Activated naive CD8-positive, alpha-beta T cell treated with anti-CD3 and anti-CD28 coated beads, Interleukin-2, amount 10 ng/mL, durations not matched to agents 7 days and 5 days (primary cell): Measurements from ENCODE around the gene POLRMT. TPM values are rescaled to one million over a fixed set of nuclear protein-coding genes. Genes with fewer than 3 reads are reported as not detected.
"Not testable (repeated sequence)": the region's sequence is repeated elsewhere in the genome, so short reads cannot be mapped to it uniquely, and the experiment has no call there.

Source experiments
- ATAC-seq: fragments of 150-1000 bp; cut with Tn5 transposase; one replicate; pipeline ENCODE4 v1.10.0; 2021; ENCODE audit warnings: low read depth, moderate library complexity
- POLR2A ChIA-PET: fragments of 350-600 bp; sonication (Branson Sonifier 250); formaldehyde crosslinking; loops from one replicate; lab custom pipeline; 2021; ENCODE audit warnings: antibody characterized with exemption; lab: Charles Lee
- DNase-seq: peaks from one replicate; pipeline ENCODE4 v3.0.0; 2021
- H3K27ac Mint-ChIP-seq: one replicate; pipeline ENCODE4 v1.8.0; 2022; ENCODE audit warnings: mild to moderate bottlenecking, mixed read lengths
- H3K27me3 Mint-ChIP-seq: one replicate; pipeline ENCODE4 v1.8.0; 2022; ENCODE audit warnings: mild to moderate bottlenecking, moderate library complexity, mixed read lengths
- H3K36me3 Mint-ChIP-seq: one replicate; pipeline ENCODE4 v1.8.0; 2021; ENCODE audit warnings: mild to moderate bottlenecking, mixed read lengths
- H3K4me1 Mint-ChIP-seq: one replicate; pipeline ENCODE4 v1.8.0; 2021; ENCODE audit warnings: mixed read lengths
- H3K4me3 Mint-ChIP-seq: one replicate; pipeline ENCODE4 v1.8.0; 2022; ENCODE audit warnings: mild to moderate bottlenecking, moderate library complexity, mixed read lengths
- H3K9me3 Mint-ChIP-seq: one replicate; pipeline ENCODE4 v1.8.0; 2021; ENCODE audit warnings: mixed read lengths
- total RNA-seq, 2 experiments: library from RNA; stranded (reverse); gene quantifications; one replicate each; pipeline ENCODE4 v1.2.3, GENCODE V29; 2021

POLRMT gene
- total RNA-seq, 2 experiments from 2014 or later = 63.2 to 65.1 TPM

GRCh38 chr19:613732-614567 lies 19.4 kb downstream of the POLRMT start:
- no peaks in the 10 kb centered on the region for H3K27me3 Mint-ChIP-seq
- POLR2A ChIA-PET = no interaction called here
- no peaks in the 10 kb centered on the region for H3K9me3 Mint-ChIP-seq
- H3K27ac Mint-ChIP-seq = no peak overlapping the region
- H3K4me3 Mint-ChIP-seq = no peak overlapping the region
- ATAC-seq (no peak), DNase-seq (no peak)
- H3K36me3 Mint-ChIP-seq = peaks cover 10% of the 10 kb centered on the region
- peaks cover 12% of the 10 kb centered on the region for H3K4me1 Mint-ChIP-seq

- Mint-ChIP-seq H3K9me3 (no peaks in the 10 kb centered on the region), H3K27ac (no peak overlapping the region), H3K27me3 (no peaks in the 10 kb centered on the region), H3K36me3 (peaks cover 7% of the 10 kb centered on the region), H3K4me1 (peaks cover 12% of the 10 kb centered on the region), H3K4me3 (no peak overlapping the region)
- POLR2A ChIA-PET = interaction anchor here (0.7 kb wide), 1 partner anchor 69 kb away, joined by 4 read pairs; no protein-coding TSS in a partner anchor
- ATAC-seq (no peak), DNase-seq (no peak)
Observed at GRCh38 chr19:612941-613340, 20.4 kb downstream of the POLRMT start.

- peaks cover 14% of the 10 kb centered on the region for H3K4me1 Mint-ChIP-seq
- H3K9me3 Mint-ChIP-seq = no peaks in the 10 kb centered on the region
- POLR2A ChIA-PET = interaction anchor here (0.5 to 1.9 kb wide), 6 partner anchors 19 to 101 kb away, joined by 3 to 7 read pairs (median 4); partner anchors contain the start of gene POLRMT
- H3K27ac Mint-ChIP-seq = peak overlapping the region; percentile 98
- no peak for DNase-seq
- peaks cover 7% of the 10 kb centered on the region for H3K36me3 Mint-ChIP-seq
- no peaks in the 10 kb centered on the region for H3K27me3 Mint-ChIP-seq
- peak overlapping the region; percentile 90 for H3K4me3 Mint-ChIP-seq
- no peak for ATAC-seq
Observed at GRCh38 chr19:611481-611868, 21.9 kb downstream of the POLRMT start.

GRCh38 chr19:610801-611480 lies 22.4 kb downstream of the POLRMT start:
- H3K36me3 Mint-ChIP-seq = peaks cover 7% of the 10 kb centered on the region

GRCh38 chr19:610071-610800 lies 23.1 kb downstream of the POLRMT start:
- Mint-ChIP-seq H3K27ac (peak overlapping the region; percentile 98), H3K4me3 (peak overlapping the region; percentile 90), H3K27me3 (no peaks in the 10 kb centered on the region), H3K9me3 (no peaks in the 10 kb centered on the region), H3K36me3 (peaks cover 5% of the 10 kb centered on the region), H3K4me1 (peaks cover 10% of the 10 kb centered on the region)
- DNase-seq (peak; percentile 72), ATAC-seq (peak; percentile 54)
- POLR2A ChIA-PET = interaction anchor here (1.1 to 1.9 kb wide), 4 partner anchors 23 to 99 kb away, joined by 3 to 7 read pairs (median 6); no protein-coding TSS in a partner anchor

More at GRCh38 chr19:610801-611480, 22.4 kb downstream of the POLRMT start:
- H3K4me3 Mint-ChIP-seq = peak overlapping the region; percentile 90
- POLR2A ChIA-PET = interaction anchor here (0.6 to 1.9 kb wide), 6 partner anchors 23 to 100 kb away, joined by 3 to 7 read pairs (median 5); partner anchors contain the start of gene POLRMT
- peak overlapping the region; percentile 98 for H3K27ac Mint-ChIP-seq
- H3K9me3 Mint-ChIP-seq = no peaks in the 10 kb centered on the region
- peak; percentile 81 for DNase-seq
- ATAC-seq = peak; percentile 75
- H3K27me3 Mint-ChIP-seq = no peaks in the 10 kb centered on the region
- peaks cover 14% of the 10 kb centered on the region for H3K4me1 Mint-ChIP-seq

GRCh38 chr19:609004-609346 lies 24.4 kb downstream of the POLRMT start:
- H3K27ac Mint-ChIP-seq = no peak overlapping the region
- H3K4me1 Mint-ChIP-seq = peaks cover 16% of the 10 kb centered on the region
- no peaks in the 10 kb centered on the region for H3K27me3 Mint-ChIP-seq
- peaks cover 1% of the 10 kb centered on the region for H3K9me3 Mint-ChIP-seq
- no peak overlapping the region for H3K4me3 Mint-ChIP-seq
- H3K36me3 Mint-ChIP-seq = no peaks in the 10 kb centered on the region
- ATAC-seq (no peak), DNase-seq (no peak)
- POLR2A ChIA-PET = no interaction called here

- no peaks in the 10 kb centered on the region for H3K27me3 Mint-ChIP-seq
- H3K36me3 Mint-ChIP-seq = no peaks in the 10 kb centered on the region
- peak overlapping the region; percentile 66 for H3K4me3 Mint-ChIP-seq
- peaks cover 16% of the 10 kb centered on the region for H3K4me1 Mint-ChIP-seq
- peaks cover 1% of the 10 kb centered on the region for H3K9me3 Mint-ChIP-seq
- no peak for ATAC-seq
- peak overlapping the region; percentile 71 for H3K27ac Mint-ChIP-seq
- POLR2A ChIA-PET = no interaction called here
- no peak for DNase-seq
Observed at GRCh38 chr19:608155-609003, 25.0 kb downstream of the POLRMT start.

GRCh38 chr19:607301-608154 lies 25.8 kb downstream of the POLRMT start:
- no peak for ATAC-seq
- Mint-ChIP-seq H3K27ac (no peak overlapping the region), H3K4me3 (no peak overlapping the region), H3K36me3 (no peaks in the 10 kb centered on the region), H3K9me3 (peaks cover 1% of the 10 kb centered on the region), H3K27me3 (no peaks in the 10 kb centered on the region), H3K4me1 (peaks cover 17% of the 10 kb centered on the region)
- POLR2A ChIA-PET = no interaction called here
- no peak for DNase-seq

- POLR2A ChIA-PET, H3K27me3 Mint-ChIP-seq, H3K36me3 Mint-ChIP-seq, H3K9me3 Mint-ChIP-seq: not testable (repeated sequence)
- H3K4me3 Mint-ChIP-seq = peak overlapping the region; percentile 71
- peak overlapping the region; percentile 85 for H3K27ac Mint-ChIP-seq
- H3K4me1 Mint-ChIP-seq = peaks cover 11% of the 10 kb centered on the region
- ATAC-seq (peak; percentile 46), DNase-seq (peak; percentile 59)
Observed at GRCh38 chr19:605061-605971, 28.0 kb downstream of the POLRMT start.

- Mint-ChIP-seq H3K27ac (peak overlapping the region; percentile 71), H3K36me3 (no peaks in the 10 kb centered on the region), H3K9me3 (peaks cover 1% of the 10 kb centered on the region), H3K4me1 (peaks cover 8% of the 10 kb centered on the region), H3K4me3 (peak overlapping the region; percentile 17), H3K27me3 (no peaks in the 10 kb centered on the region)
- ATAC-seq (peak; percentile 51), DNase-seq (peak; percentile 62)
- POLR2A ChIA-PET = no interaction called here
Observed at GRCh38 chr19:604355-604754, 29.0 kb downstream of the POLRMT start.

GRCh38 chr19:603779-604178 lies 29.6 kb downstream of the POLRMT start:
- H3K27me3 Mint-ChIP-seq, ATAC-seq, H3K4me3 Mint-ChIP-seq, DNase-seq, H3K27ac Mint-ChIP-seq, H3K36me3 Mint-ChIP-seq, POLR2A ChIA-PET, H3K9me3 Mint-ChIP-seq, H3K4me1 Mint-ChIP-seq: not testable (repeated sequence)
